Astrocyte (in vitro differentiated cells and primary cell): Measurements from ENCODE around the gene KPNA1. TPM values are rescaled to one million over a fixed set of nuclear protein-coding genes. Genes with fewer than 3 reads are reported as not detected.

Experiments
- DNase-seq: peaks from one replicate; pipeline ENCODE4 v3.0.0-alpha.2; 2010; ENCODE audit warnings: low read depth
- FAIRE-seq: peaks from 2 replicates; lab custom pipeline; 2011; peaks lifted over from hg19 to GRCh38; lab: Jason Lieb, UNC
- H2AFZ ChIP-seq: 2 replicates; pipeline ENCODE4 v1.6.0; 2012; ENCODE audit warnings: low read depth, low read length, inconsistent platforms
- H3K27ac ChIP-seq: 2 replicates; pipeline ENCODE4 v1.5.1; 2011; ENCODE audit warnings: low read depth, low read length, inconsistent platforms
- H3K27me3 ChIP-seq: 2 replicates; pipeline ENCODE4 v1.6.0; 2011; ENCODE audit warnings: low read length, inconsistent platforms; ENCODE audit not compliant: insufficient read depth
- H3K36me3 ChIP-seq: 2 replicates; pipeline ENCODE4 v1.5.1; 2011; ENCODE audit warnings: low read length, inconsistent platforms; ENCODE audit not compliant: insufficient read depth
- H3K4me1 ChIP-seq: 2 replicates; pipeline ENCODE4 v1.5.1; 2011; ENCODE audit warnings: low read length, inconsistent platforms; ENCODE audit not compliant: insufficient read depth
- H3K4me2 ChIP-seq: 2 replicates; pipeline ENCODE4 v1.6.0; 2012; ENCODE audit warnings: low read length, inconsistent platforms
- H3K4me3 ChIP-seq: 2 replicates; pipeline ENCODE4 v1.5.1; 2011; ENCODE audit warnings: low read depth, mild to moderate bottlenecking, low read length, inconsistent platforms; ENCODE audit not compliant: insufficient read depth
- H3K79me2 ChIP-seq: 2 replicates; pipeline ENCODE4 v1.6.0; 2012; ENCODE audit warnings: mild to moderate bottlenecking, low read length, inconsistent platforms; ENCODE audit not compliant: insufficient read depth
- H3K9ac ChIP-seq: 2 replicates; pipeline ENCODE4 v1.6.0; 2012; ENCODE audit warnings: mild to moderate bottlenecking, low read length, inconsistent platforms
- H3K9me3 ChIP-seq: 2 replicates; pipeline ENCODE4 v1.5.1; 2012; ENCODE audit warnings: low read depth, mild to moderate bottlenecking, low read length, inconsistent platforms; ENCODE audit not compliant: insufficient read depth
- H4K20me1 ChIP-seq: 2 replicates; pipeline ENCODE4 v1.6.0; 2012; ENCODE audit warnings: low read length, inconsistent platforms; ENCODE audit not compliant: insufficient read depth
- H3K27ac Mint-ChIP-seq: one replicate; pipeline ENCODE4 v1.8.0; 2021; ENCODE audit warnings: mild to moderate bottlenecking, mixed read lengths; ENCODE audit not compliant: unreplicated experiment
- H3K27me3 Mint-ChIP-seq: one replicate; pipeline ENCODE4 v1.8.0; 2021; ENCODE audit warnings: low read depth, mixed read lengths; ENCODE audit not compliant: unreplicated experiment
- H3K36me3 Mint-ChIP-seq: one replicate; pipeline ENCODE4 v1.8.0; 2021; ENCODE audit warnings: low read depth, mixed read lengths; ENCODE audit not compliant: unreplicated experiment
- H3K4me1 Mint-ChIP-seq: one replicate; pipeline ENCODE4 v1.8.0; 2021; ENCODE audit warnings: low read depth, mixed read lengths; ENCODE audit not compliant: unreplicated experiment
- H3K4me3 Mint-ChIP-seq: one replicate; pipeline ENCODE4 v1.8.0; 2021; ENCODE audit warnings: mild to moderate bottlenecking, moderate library complexity, mixed read lengths; ENCODE audit not compliant: unreplicated experiment
- H3K9me3 Mint-ChIP-seq: one replicate; pipeline ENCODE4 v1.8.0; 2021; ENCODE audit warnings: mild to moderate bottlenecking, mixed read lengths; ENCODE audit not compliant: unreplicated experiment
- EZH2 ChIP-seq: IDR thresholded peaks from 2 replicates; pipeline ENCODE4 v1.6.1; 2012; ENCODE audit warnings: mild to moderate bottlenecking, low read length, inconsistent platforms; ENCODE audit not compliant: insufficient read depth
- total RNA-seq: library from RNA; stranded (reverse); gene quantifications from 2 replicates; pipeline ENCODE4 v1.2.1, GENCODE V29; 2021
- TF ChIP-seq, protein P1 (sequence below): IDR thresholded peaks from 2 replicates; pipeline ENCODE4 v1.5.1; 2011; ENCODE audit warnings: low read depth, mild to moderate bottlenecking, inconsistent platforms, low read length, moderate library complexity; ENCODE audit not compliant: insufficient read depth

The KPNA1 gene
- total RNA-seq, 1 donor from 2014 or later = 165 TPM

DNA sequence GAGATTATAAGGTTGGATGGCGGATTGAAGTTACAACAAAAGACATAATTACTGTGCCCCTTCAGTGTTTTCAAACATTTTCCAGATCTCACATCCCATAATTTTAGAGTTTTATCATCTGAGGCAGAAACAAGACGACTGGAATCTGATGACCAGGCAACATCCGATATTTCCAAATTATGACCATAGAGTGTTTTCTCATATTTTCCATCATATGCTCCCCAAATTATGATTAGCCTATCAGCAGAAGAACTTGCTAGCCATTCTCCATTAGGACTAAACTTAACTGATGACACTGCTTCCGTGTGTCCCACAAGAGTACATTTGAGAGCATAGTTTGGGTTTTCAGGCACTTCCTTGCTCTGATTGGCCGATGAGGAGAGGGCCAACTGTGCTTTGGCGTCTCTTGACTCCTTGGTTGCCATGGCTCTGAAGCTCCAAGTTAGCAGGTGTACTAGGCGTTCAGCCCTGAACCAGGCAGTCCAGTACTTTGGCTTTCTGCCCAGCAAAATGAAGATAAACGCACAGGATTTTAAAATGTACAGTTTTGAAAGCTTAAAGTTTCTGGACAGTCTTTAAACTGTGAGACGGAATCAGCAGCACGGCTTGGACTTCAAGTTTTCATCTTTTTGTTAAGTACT is 99.5 kb downstream of the KPNA1 start:
- peaks cover 48% of the 10 kb centered on the region for H3K79me2 ChIP-seq
- peak overlapping the region; percentile 95 for H3K4me2 ChIP-seq
- peaks cover 18% of the 10 kb centered on the region for H3K4me1 Mint-ChIP-seq
- no peaks in the 10 kb centered on the region for H3K9me3 ChIP-seq
- no peaks in the 10 kb centered on the region for H3K27me3 Mint-ChIP-seq
- H3K36me3 Mint-ChIP-seq = no peaks in the 10 kb centered on the region
- H4K20me1 ChIP-seq = no peaks in the 10 kb centered on the region
- peak overlapping the region; percentile 92 for H3K9ac ChIP-seq
- H3K27me3 ChIP-seq = no peaks in the 10 kb centered on the region
- peak overlapping the region; percentile 85 for H3K4me3 ChIP-seq
- DNase-seq (peak; percentile 41), FAIRE-seq (no peak)
- H3K4me3 Mint-ChIP-seq = peak overlapping the region; percentile 91
- H3K27ac ChIP-seq = peak overlapping the region; percentile 93
- H3K27ac Mint-ChIP-seq = peak overlapping the region; percentile 98
- peaks cover 5% of the 10 kb centered on the region for H3K36me3 ChIP-seq
- TF ChIP-seq, protein P1, sequence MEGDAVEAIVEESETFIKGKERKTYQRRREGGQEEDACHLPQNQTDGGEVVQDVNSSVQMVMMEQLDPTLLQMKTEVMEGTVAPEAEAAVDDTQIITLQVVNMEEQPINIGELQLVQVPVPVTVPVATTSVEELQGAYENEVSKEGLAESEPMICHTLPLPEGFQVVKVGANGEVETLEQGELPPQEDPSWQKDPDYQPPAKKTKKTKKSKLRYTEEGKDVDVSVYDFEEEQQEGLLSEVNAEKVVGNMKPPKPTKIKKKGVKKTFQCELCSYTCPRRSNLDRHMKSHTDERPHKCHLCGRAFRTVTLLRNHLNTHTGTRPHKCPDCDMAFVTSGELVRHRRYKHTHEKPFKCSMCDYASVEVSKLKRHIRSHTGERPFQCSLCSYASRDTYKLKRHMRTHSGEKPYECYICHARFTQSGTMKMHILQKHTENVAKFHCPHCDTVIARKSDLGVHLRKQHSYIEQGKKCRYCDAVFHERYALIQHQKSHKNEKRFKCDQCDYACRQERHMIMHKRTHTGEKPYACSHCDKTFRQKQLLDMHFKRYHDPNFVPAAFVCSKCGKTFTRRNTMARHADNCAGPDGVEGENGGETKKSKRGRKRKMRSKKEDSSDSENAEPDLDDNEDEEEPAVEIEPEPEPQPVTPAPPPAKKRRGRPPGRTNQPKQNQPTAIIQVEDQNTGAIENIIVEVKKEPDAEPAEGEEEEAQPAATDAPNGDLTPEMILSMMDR = no peak
- no peak for TF ChIP-seq EZH2
- no peaks in the 10 kb centered on the region for H3K9me3 Mint-ChIP-seq
- H2AFZ ChIP-seq = peak overlapping the region; percentile 81
- peaks cover 11% of the 10 kb centered on the region for H3K4me1 ChIP-seq

DNA sequence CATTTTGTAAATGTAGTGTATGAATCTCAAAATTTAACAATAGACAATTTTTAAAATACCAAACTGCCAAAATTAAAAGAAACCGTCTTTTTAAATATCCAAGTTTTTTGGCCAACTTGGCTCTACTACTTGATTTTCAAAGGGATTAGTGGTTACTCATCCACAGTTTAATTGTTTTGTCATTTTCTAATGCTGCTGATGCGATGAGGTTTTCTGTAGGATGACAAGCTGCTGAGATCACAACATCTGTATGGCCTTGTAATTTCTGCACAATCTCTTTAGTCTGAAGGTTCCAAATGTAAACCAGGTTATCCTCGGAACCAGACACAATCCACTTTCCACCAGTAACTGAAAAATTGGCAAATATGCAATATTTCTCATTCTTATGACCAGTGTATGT is 100.3 kb downstream of the KPNA1 start:
- H3K27ac Mint-ChIP-seq = no peak overlapping the region
- Histone ChIP-seq H3K27me3 (no peaks in the 10 kb centered on the region), H3K9me3 (no peaks in the 10 kb centered on the region), H3K9ac (peak overlapping the region; percentile 92), H3K36me3 (peaks cover 5% of the 10 kb centered on the region), H3K27ac (no peak overlapping the region), H3K4me2 (peak overlapping the region; percentile 95), H4K20me1 (no peaks in the 10 kb centered on the region), H3K79me2 (peaks cover 48% of the 10 kb centered on the region), H2AFZ (no peak overlapping the region), H3K4me1 (peaks cover 11% of the 10 kb centered on the region), H3K4me3 (no peak overlapping the region)
- peaks cover 18% of the 10 kb centered on the region for H3K4me1 Mint-ChIP-seq
- DNase-seq (no peak), FAIRE-seq (no peak)
- peaks cover 4% of the 10 kb centered on the region for H3K36me3 Mint-ChIP-seq
- H3K4me3 Mint-ChIP-seq = peak overlapping the region; percentile 91
- TF ChIP-seq EZH2 = no peak
- TF ChIP-seq, protein P1 = no peak
- no peaks in the 10 kb centered on the region for H3K27me3 Mint-ChIP-seq
- H3K9me3 Mint-ChIP-seq = no peaks in the 10 kb centered on the region

DNA sequence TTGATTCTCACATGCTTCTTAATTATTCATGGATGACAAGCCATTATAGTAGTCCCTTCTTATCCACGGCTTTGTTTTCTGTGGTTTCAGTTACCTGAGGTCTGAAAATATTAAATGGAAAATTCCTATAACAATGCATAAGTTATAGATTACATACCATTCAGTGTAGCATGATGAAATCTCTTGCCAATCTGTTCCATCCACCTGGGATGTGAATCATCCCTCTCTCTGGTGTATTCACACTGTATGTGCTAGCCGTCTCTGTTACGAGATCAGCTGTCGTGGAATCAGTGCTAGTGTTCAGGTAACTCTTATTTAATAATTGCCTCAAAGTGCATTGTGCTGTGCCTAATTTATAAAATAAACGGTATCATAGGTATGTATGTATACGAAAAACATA is 104.1 kb downstream of the KPNA1 start:
- H4K20me1 ChIP-seq = no peaks in the 10 kb centered on the region
- TF ChIP-seq EZH2 = no peak
- TF ChIP-seq, protein P1 = no peak

More for the DNA sequence above, 104.1 kb downstream of the KPNA1 start:
- Histone ChIP-seq H3K4me2 (no peak overlapping the region), H3K9ac (no peak overlapping the region), H3K79me2 (peaks cover 28% of the 10 kb centered on the region), H3K4me3 (no peak overlapping the region), H3K27ac (no peak overlapping the region), H3K36me3 (peaks cover 11% of the 10 kb centered on the region), H3K4me1 (peaks cover 11% of the 10 kb centered on the region), H3K9me3 (no peaks in the 10 kb centered on the region), H3K27me3 (no peaks in the 10 kb centered on the region), H2AFZ (no peak overlapping the region)
- FAIRE-seq (no peak), DNase-seq (no peak)
- Mint-ChIP-seq H3K4me3 (no peak overlapping the region), H3K4me1 (peaks cover 18% of the 10 kb centered on the region), H3K9me3 (no peaks in the 10 kb centered on the region), H3K36me3 (peaks cover 18% of the 10 kb centered on the region), H3K27ac (no peak overlapping the region), H3K27me3 (no peaks in the 10 kb centered on the region)
